ENCODE measurements around the gene GBX1.

DNA sequence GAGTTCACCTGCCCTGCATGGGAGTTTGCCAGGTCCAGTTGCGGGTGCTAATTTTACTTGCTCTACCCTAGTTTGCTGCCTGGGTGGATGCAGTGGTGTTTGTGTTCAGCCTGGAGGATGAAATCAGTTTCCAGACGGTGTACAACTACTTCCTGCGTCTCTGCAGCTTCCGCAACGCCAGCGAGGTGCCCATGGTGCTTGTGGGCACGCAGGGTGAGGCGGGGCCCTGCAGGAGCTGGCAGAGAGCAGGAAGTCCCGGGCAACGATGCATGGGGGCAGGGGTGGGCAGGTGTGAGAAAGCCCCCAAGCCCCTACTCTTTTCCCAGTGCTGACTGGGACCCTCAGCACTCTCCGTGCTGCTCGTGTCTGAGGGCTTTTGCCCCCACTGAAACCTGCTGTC is 49.9 kb downstream of the GBX1 start:
- no peak for TF ChIP-seq CTCF (IDR thresholded peaks at IDR 0.05)
- TF ChIP-seq POLR2A (IDR thresholded peaks at IDR 0.05) = no peak

Data from adrenal gland (tissue), 5 donors.